ENCODE results near the gene CA7.
"Not testable (repeated sequence)": the region's sequence is repeated elsewhere in the genome, so short reads cannot be mapped to it uniquely, and the experiment has no call there.

CA7 gene

GRCh38 chr16:66891797-66892196, 47.6 kb downstream of the CA7 start:
- no peak for DNase-seq (ENCODE audit: low read depth, low spot score)
- Histone ChIP-seq H3K9me3 (ENCODE audit: low read depth, low read length) (no peaks in the 10 kb centered on the region), H3K4me3 (no peak overlapping the region), H3K36me3 (ENCODE audit: insufficient read depth, low read length) (no peaks in the 10 kb centered on the region), H3K27ac (no peak overlapping the region), H3K9ac (ENCODE audit: insufficient read length) (no peak overlapping the region)
- TF ChIP-seq EZH2 (IDR thresholded peaks at IDR 0.05) = no peak
- TF ChIP-seq FOXP2 (optimal IDR thresholded peaks at IDR 0.05; ENCODE audit: control extremely low read depth, extremely low read length, insufficient read depth) = no peak
- no peak for TF ChIP-seq POLR2AphosphoS5 (IDR thresholded peaks at IDR 0.05; ENCODE audit: borderline replicate concordance, low read depth, low read length)

GRCh38 chr16:66894055-66894454, 49.8 kb downstream of the CA7 start:
- Histone ChIP-seq H3K4me3 (no peak overlapping the region), H3K27ac (no peak overlapping the region), H3K36me3 (ENCODE audit: insufficient read depth, low read length) (no peaks in the 10 kb centered on the region), H3K9ac (ENCODE audit: insufficient read length) (no peak overlapping the region), H3K9me3 (ENCODE audit: low read depth, low read length) (no peaks in the 10 kb centered on the region)
- TF ChIP-seq POLR2AphosphoS5 (IDR thresholded peaks at IDR 0.05; ENCODE audit: borderline replicate concordance, low read depth, low read length) (no peak), FOXP2 (optimal IDR thresholded peaks at IDR 0.05; ENCODE audit: control extremely low read depth, extremely low read length, insufficient read depth) (no peak), EZH2 (IDR thresholded peaks at IDR 0.05) (no peak)
- DNase-seq (ENCODE audit: low read depth, low spot score) = no peak

GRCh38 chr16:66894948-66895688, 50.9 kb downstream of the CA7 start:
- H3K9me3 ChIP-seq (ENCODE audit: low read depth, low read length) = no peaks in the 10 kb centered on the region
- H3K9ac ChIP-seq (ENCODE audit: insufficient read length) = no peak overlapping the region
- TF ChIP-seq EZH2 (IDR thresholded peaks at IDR 0.05) (no peak), POLR2AphosphoS5 (IDR thresholded peaks at IDR 0.05; ENCODE audit: borderline replicate concordance, low read depth, low read length) (no peak)
- no peaks in the 10 kb centered on the region for H3K36me3 ChIP-seq (ENCODE audit: insufficient read depth, low read length)
- H3K27ac ChIP-seq = no peak overlapping the region
- no peak overlapping the region for H3K4me3 ChIP-seq
- no peak for DNase-seq (ENCODE audit: low read depth, low spot score)

- Histone ChIP-seq H3K27ac (no peak overlapping the region), H3K9me3 (ENCODE audit: low read depth, low read length) (no peaks in the 10 kb centered on the region), H3K9ac (ENCODE audit: insufficient read length) (no peak overlapping the region), H3K36me3 (ENCODE audit: insufficient read depth, low read length) (no peaks in the 10 kb centered on the region), H3K4me3 (no peak overlapping the region)
- DNase-seq (ENCODE audit: low read depth, low spot score) = no peak
- no peak for TF ChIP-seq FOXP2 (optimal IDR thresholded peaks at IDR 0.05; ENCODE audit: control extremely low read depth, extremely low read length, insufficient read depth)
- no peak for TF ChIP-seq EZH2 (IDR thresholded peaks at IDR 0.05)
- TF ChIP-seq POLR2AphosphoS5 (IDR thresholded peaks at IDR 0.05; ENCODE audit: borderline replicate concordance, low read depth, low read length) = no peak
These were observed 51.4 kb downstream of the CA7 start for GRCh38 chr16:66895689-66895979.

GRCh38 chr16:66895999-66896398, 51.8 kb downstream of the CA7 start:
- TF ChIP-seq EZH2 (IDR thresholded peaks at IDR 0.05) (no peak), POLR2AphosphoS5 (IDR thresholded peaks at IDR 0.05; ENCODE audit: borderline replicate concordance, low read depth, low read length) (no peak), FOXP2 (optimal IDR thresholded peaks at IDR 0.05; ENCODE audit: control extremely low read depth, extremely low read length, insufficient read depth) (no peak)
- Histone ChIP-seq H3K27ac (no peak overlapping the region), H3K9ac (ENCODE audit: insufficient read length) (no peak overlapping the region), H3K36me3 (ENCODE audit: insufficient read depth, low read length) (no peaks in the 10 kb centered on the region), H3K4me3 (no peak overlapping the region), H3K9me3 (ENCODE audit: low read depth, low read length) (no peaks in the 10 kb centered on the region)
- no peak for DNase-seq (ENCODE audit: low read depth, low spot score)

- H3K9ac ChIP-seq (ENCODE audit: insufficient read length); H3K36me3 ChIP-seq (ENCODE audit: insufficient read depth, low read length); DNase-seq (ENCODE audit: low read depth, low spot score); H3K27ac ChIP-seq; H3K4me3 ChIP-seq; H3K9me3 ChIP-seq (ENCODE audit: low read depth, low read length): not testable (repeated sequence)
These were observed 52.5 kb downstream of the CA7 start for GRCh38 chr16:66896682-66897081.

GRCh38 chr16:66898207-66898606, 54.0 kb downstream of the CA7 start:
- Histone ChIP-seq H3K9ac (ENCODE audit: insufficient read length) (no peak overlapping the region), H3K9me3 (ENCODE audit: low read depth, low read length) (no peaks in the 10 kb centered on the region), H3K36me3 (ENCODE audit: insufficient read depth, low read length) (no peaks in the 10 kb centered on the region), H3K27ac (no peak overlapping the region), H3K4me3 (no peak overlapping the region)
- TF ChIP-seq EZH2 (IDR thresholded peaks at IDR 0.05) (no peak), POLR2AphosphoS5 (IDR thresholded peaks at IDR 0.05; ENCODE audit: borderline replicate concordance, low read depth, low read length) (no peak), FOXP2 (optimal IDR thresholded peaks at IDR 0.05; ENCODE audit: control extremely low read depth, extremely low read length, insufficient read depth) (no peak)
- no peak for DNase-seq (ENCODE audit: low read depth, low spot score)

GRCh38 chr16:66898933-66899309, 54.7 kb downstream of the CA7 start:
- H3K9ac ChIP-seq (ENCODE audit: insufficient read length) = no peak overlapping the region
- TF ChIP-seq FOXP2 (optimal IDR thresholded peaks at IDR 0.05; ENCODE audit: control extremely low read depth, extremely low read length, insufficient read depth) = no peak
- no peak for TF ChIP-seq EZH2 (IDR thresholded peaks at IDR 0.05)
- TF ChIP-seq POLR2AphosphoS5 (IDR thresholded peaks at IDR 0.05; ENCODE audit: borderline replicate concordance, low read depth, low read length) = no peak
- no peaks in the 10 kb centered on the region for H3K9me3 ChIP-seq (ENCODE audit: low read depth, low read length)
- H3K4me3 ChIP-seq = no peak overlapping the region
- no peaks in the 10 kb centered on the region for H3K36me3 ChIP-seq (ENCODE audit: insufficient read depth, low read length)
- H3K27ac ChIP-seq = no peak overlapping the region
- no peak for DNase-seq (ENCODE audit: low read depth, low spot score)

- H3K9me3 ChIP-seq (ENCODE audit: low read depth, low read length) = no peaks in the 10 kb centered on the region
- H3K9ac ChIP-seq (ENCODE audit: insufficient read length) = no peak overlapping the region
- no peaks in the 10 kb centered on the region for H3K36me3 ChIP-seq (ENCODE audit: insufficient read depth, low read length)
- no peak for DNase-seq (ENCODE audit: low read depth, low spot score)
- no peak overlapping the region for H3K27ac ChIP-seq
- H3K4me3 ChIP-seq = no peak overlapping the region
- TF ChIP-seq EZH2 (IDR thresholded peaks at IDR 0.05) (no peak), POLR2AphosphoS5 (IDR thresholded peaks at IDR 0.05; ENCODE audit: borderline replicate concordance, low read depth, low read length) (no peak), FOXP2 (optimal IDR thresholded peaks at IDR 0.05; ENCODE audit: control extremely low read depth, extremely low read length, insufficient read depth) (no peak)
These were observed 55.2 kb downstream of the CA7 start for GRCh38 chr16:66899310-66899944.

Measured in SK-N-MC (cell line).